Thymus (tissue), 11 donors: ENCODE data around the gene SFSWAP. TPM values are rescaled to one million over a fixed set of nuclear protein-coding genes. Genes with fewer than 3 reads are reported as not detected.

ENCODE experiments used
- DNase-seq, 9 donors: peaks; one replicate each; pipeline ENCODE4 v3.0.0-alpha.2; 2013; ENCODE audit warnings: low spot score in 9 of 9, low read depth in 6 of 9, missing footprints in 1 of 9
- H3K27ac ChIP-seq, 2 donors: one replicate each; pipeline ENCODE4 v1.5.1; 2013; ENCODE audit warnings: control low read depth in 1 of 2, low read depth in 1 of 2, low read length in 1 of 2, mild to moderate bottlenecking in 1 of 2, moderate library complexity in 1 of 2
- H3K27me3 ChIP-seq, 2 donors: one replicate each; pipeline ENCODE4 v1.5.1; 2013; ENCODE audit warnings: low read length in 1 of 2; ENCODE audit not compliant: control insufficient read depth in 2 of 2, insufficient read depth in 1 of 2
- H3K36me3 ChIP-seq, 2 donors: one replicate each; pipeline ENCODE4 v1.5.1; 2013; ENCODE audit warnings: low read length in 1 of 2, mild to moderate bottlenecking in 1 of 2, moderate library complexity in 1 of 2; ENCODE audit not compliant: control insufficient read depth in 2 of 2, insufficient read depth in 2 of 2
- H3K4me1 ChIP-seq, 2 donors: one replicate each; pipeline ENCODE4 v1.5.1; 2013; ENCODE audit warnings: low read length in 2 of 2; ENCODE audit not compliant: control insufficient read depth in 2 of 2, insufficient read depth in 2 of 2
- H3K4me3 ChIP-seq, 2 donors: one replicate each; pipeline ENCODE4 v1.5.1; 2013; ENCODE audit warnings: low read length in 2 of 2, control low read depth in 1 of 2, mild to moderate bottlenecking in 1 of 2
- H3K9me3 ChIP-seq, 2 donors: one replicate each; pipeline ENCODE4 v1.5.1; 2013; ENCODE audit warnings: low read length in 1 of 2, mild to moderate bottlenecking in 1 of 2; ENCODE audit not compliant: control insufficient read depth in 2 of 2, insufficient read depth in 1 of 2
- WGBS: extraction: QIAGEN DNeasy Blood & Tissue Kit; methylation state at CpG from one replicate; pipeline ENCODE4 v1.1.7; 2013; 5-methylcytosine and 5-hydroxymethylcytosine counted together
- polyA plus RNA-seq: library from polyadenylated mRNA; stranded (reverse); fragments of 200-250 nt; gene quantifications from one replicate; pipeline ENCODE4 v1.2.3, GENCODE V29; 2013
- total RNA-seq: library from RNA; stranded (reverse); fragments of 120-200 nt; gene quantifications from one replicate; pipeline ENCODE4 v1.2.4, GENCODE V29; 2013
- donor health status: healthy.

The SFSWAP gene
- total and polyA plus RNA-seq, 2 donors, result 19.5 to 39.6 TPM

- peaks cover 2 to 4% of the 10 kb centered on the region in 2 donors for H3K9me3 ChIP-seq
- 95% methylated on average over 16 of the region's 16 CpGs for WGBS
- H3K4me3 ChIP-seq, result no peak overlapping the region
- DNase-seq, result peak in 2 of 9 donors; percentile 13 to 18
- no peak overlapping the region for H3K27ac ChIP-seq
- H3K4me1 ChIP-seq, result no peaks in the 10 kb centered on the region
- peaks cover 65 to 72% of the 10 kb centered on the region in 2 donors for H3K36me3 ChIP-seq
- no peaks in the 10 kb centered on the region for H3K27me3 ChIP-seq
These were observed 44.6 kb downstream of the SFSWAP start for GRCh38 chr12:131755305-131756113.

- no peaks in the 10 kb centered on the region for H3K4me1 ChIP-seq
- DNase-seq, result no peak
- 99% methylated on average over 18 of the region's 18 CpGs for WGBS
- H3K9me3 ChIP-seq, result peaks cover 2 to 4% of the 10 kb centered on the region in 2 donors
- H3K27ac ChIP-seq, result no peak overlapping the region
- no peak overlapping the region for H3K4me3 ChIP-seq
- no peaks in the 10 kb centered on the region for H3K27me3 ChIP-seq
- peaks cover 68 to 72% of the 10 kb centered on the region in 2 donors for H3K36me3 ChIP-seq
These were observed 45.6 kb downstream of the SFSWAP start for GRCh38 chr12:131756441-131756840.

GRCh38 chr12:131757111-131757510 is 46.2 kb downstream of the SFSWAP start:
- Histone ChIP-seq H3K27me3 (no peaks in the 10 kb centered on the region), H3K27ac (no peak overlapping the region), H3K4me1 (no peaks in the 10 kb centered on the region), H3K9me3 (peaks cover 2 to 4% of the 10 kb centered on the region in 2 donors), H3K4me3 (no peak overlapping the region), H3K36me3 (peaks cover 69 to 74% of the 10 kb centered on the region in 2 donors)
- no peak for DNase-seq
- WGBS, result 98% methylated on average over 17 of the region's 17 CpGs

- peaks cover 2 to 4% of the 10 kb centered on the region in 2 donors for H3K9me3 ChIP-seq
- H3K4me3 ChIP-seq, result no peak overlapping the region
- no peak for DNase-seq
- H3K27me3 ChIP-seq, result no peaks in the 10 kb centered on the region
- H3K4me1 ChIP-seq, result no peaks in the 10 kb centered on the region
- no peak overlapping the region for H3K27ac ChIP-seq
- WGBS, result 98% methylated on average over 11 of the region's 11 CpGs
- peaks cover 65 to 69% of the 10 kb centered on the region in 2 donors for H3K36me3 ChIP-seq
These were observed 47.3 kb downstream of the SFSWAP start for GRCh38 chr12:131758016-131758739.

- peaks cover 58 to 64% of the 10 kb centered on the region in 2 donors for H3K36me3 ChIP-seq
- no peak overlapping the region for H3K27ac ChIP-seq
- no peak for DNase-seq
- H3K27me3 ChIP-seq, result no peaks in the 10 kb centered on the region
- H3K4me3 ChIP-seq, result no peak overlapping the region
- WGBS, result 99% methylated on average over 8 of the region's 8 CpGs
- no peaks in the 10 kb centered on the region for H3K9me3 ChIP-seq
- H3K4me1 ChIP-seq, result no peaks in the 10 kb centered on the region
These were observed 48.3 kb downstream of the SFSWAP start for GRCh38 chr12:131759176-131759575.

- 98% methylated on average over 5 of the region's 5 CpGs for WGBS
- Histone ChIP-seq H3K27me3 (no peaks in the 10 kb centered on the region), H3K9me3 (no peaks in the 10 kb centered on the region), H3K4me3 (no peak overlapping the region), H3K36me3 (peaks cover 62 to 63% of the 10 kb centered on the region in 2 donors), H3K27ac (no peak overlapping the region), H3K4me1 (no peaks in the 10 kb centered on the region)
- DNase-seq, result no peak
These were observed 50.7 kb downstream of the SFSWAP start for GRCh38 chr12:131761638-131762037.

- Histone ChIP-seq H3K27ac (no peak overlapping the region), H3K4me3 (no peak overlapping the region), H3K9me3 (no peaks in the 10 kb centered on the region), H3K36me3 (peaks cover 56 to 63% of the 10 kb centered on the region in 2 donors), H3K27me3 (no peaks in the 10 kb centered on the region), H3K4me1 (no peaks in the 10 kb centered on the region)
- DNase-seq, result no peak
- 97% methylated on average over 9 of the region's 9 CpGs for WGBS
These were observed 53.8 kb downstream of the SFSWAP start for GRCh38 chr12:131764738-131765137.

- Histone ChIP-seq H3K36me3 (peaks cover 68 to 69% of the 10 kb centered on the region in 2 donors), H3K4me3 (no peak overlapping the region), H3K4me1 (no peaks in the 10 kb centered on the region), H3K27ac (no peak overlapping the region), H3K27me3 (no peaks in the 10 kb centered on the region), H3K9me3 (no peaks in the 10 kb centered on the region)
- WGBS, result 96% methylated on average over 10 of the region's 10 CpGs
- DNase-seq, result no peak
These were observed 55.1 kb downstream of the SFSWAP start for GRCh38 chr12:131765961-131766360.
